Lung (tissue), 13 donors: ENCODE data around the gene TTC17. TPM values are rescaled to one million over a fixed set of nuclear protein-coding genes. Genes with fewer than 3 reads are reported as not detected.

ENCODE experiments used
- ATAC-seq: fragments of 200-7000 bp; cut with Tn5 transposase; one replicate; pipeline ENCODE4 v1.9.1; 2020; ENCODE audit warnings: moderate number of reproducible peaks; ENCODE audit not compliant: insufficient read depth, low FRiP score
- DNase-seq, 3 donors: peaks; one replicate each; pipeline ENCODE4 v3.0.0-alpha.2; 2013 to 2017
- H3K27ac ChIP-seq, 2 donors: one replicate each; pipeline ENCODE4 v1.5.1; 2013; ENCODE audit warnings: mild to moderate bottlenecking in 2 of 2, moderate library complexity in 2 of 2, control low read depth in 1 of 2, inconsistent platforms in 1 of 2, low read depth in 1 of 2, low read length in 1 of 2
- H3K27me3 ChIP-seq, 3 donors: one replicate each; pipeline ENCODE4 v1.5.1; 2013; ENCODE audit warnings: low read length in 2 of 3; ENCODE audit not compliant: control insufficient read depth in 3 of 3, insufficient read depth in 3 of 3
- H3K36me3 ChIP-seq, 4 donors: one replicate each; pipeline ENCODE4 v1.5.1; 2013; ENCODE audit warnings: low read length in 4 of 4, mild to moderate bottlenecking in 1 of 4, moderate library complexity in 1 of 4; ENCODE audit not compliant: control insufficient read depth in 4 of 4, insufficient read depth in 4 of 4
- H3K4me1 ChIP-seq, 5 donors: one replicate each; pipeline ENCODE4 v1.5.1; 2013; ENCODE audit warnings: low read length in 5 of 5, mild to moderate bottlenecking in 2 of 5, moderate library complexity in 1 of 5; ENCODE audit not compliant: control insufficient read depth in 5 of 5, insufficient read depth in 5 of 5
- H3K4me3 ChIP-seq: one replicate; pipeline ENCODE4 v1.5.1; 2013; ENCODE audit warnings: mild to moderate bottlenecking, control low read depth, moderate library complexity
- H3K9ac ChIP-seq, 2 donors: one replicate each; pipeline ENCODE4 v1.5.1; 2013; ENCODE audit warnings: low read length in 2 of 2, control low read depth in 1 of 2; ENCODE audit not compliant: insufficient read depth in 1 of 2
- H3K9me3 ChIP-seq, 4 donors: one replicate each; pipeline ENCODE4 v1.5.1; 2013; ENCODE audit warnings: low read length in 3 of 4, mild to moderate bottlenecking in 1 of 4, moderate library complexity in 1 of 4; ENCODE audit not compliant: control insufficient read depth in 4 of 4, insufficient read depth in 3 of 4
- CTCF ChIP-seq: IDR thresholded peaks from 2 replicates; pipeline ENCODE4 v1.5.1; 2012; ENCODE audit warnings: mild to moderate bottlenecking; ENCODE audit errors: control extremely low read depth, extremely low read depth
- WGBS, 2 donors: extraction: QIAGEN DNeasy Blood & Tissue Kit; methylation state at CpG; one replicate each; pipeline ENCODE4 v1.1.7; 2013; 5-methylcytosine and 5-hydroxymethylcytosine counted together
- polyA plus RNA-seq, 2 donors: library from polyadenylated mRNA; stranded (reverse); fragments of 200-250 nt; gene quantifications; one replicate each; pipeline ENCODE4 v1.2.1, GENCODE V29; 2013
- small RNA-seq: library from RNA; depleted of rRNA; stranded (forward); fragments of <200 nt; gene quantifications from one replicate; pipeline ENCODE3, GENCODE V24; 2014; ENCODE audit warnings: low replicate concordance
- total RNA-seq, 2 donors: library from RNA; depleted of rRNA in 1 of 2; stranded (reverse); fragments of >200 nt in 1 of 2; gene quantifications; one replicate each; pipeline ENCODE4 v1.2.1, GENCODE V29; 2014 to 2021
- donor health status: control.
- donor health status: control.
- donor health status: Bipolar disorder and iron deficiency.
- donor health status: healthy.
- donor health status: DM: yes; HTN: yes; CAD: no.

Gene TTC17
- total and polyA plus RNA-seq, 4 donors = 30.7 to 218 (median 55.5) TPM

GRCh38 chr11:43542750-43543712, 184.3 kb downstream of the TTC17 start:
- Histone ChIP-seq H3K27me3 (peaks cover 7 to 12% (median 8%) of the 10 kb centered on the region in 3 donors), H3K36me3 (no peaks in the 10 kb centered on the region), H3K4me3 (no peak overlapping the region), H3K27ac (no peak overlapping the region), H3K9ac (no peak overlapping the region), H3K9me3 (peaks cover 0 to 15% (median 5%) of the 10 kb centered on the region in 4 donors), H3K4me1 (peaks cover 0 to 8% (median 0%) of the 10 kb centered on the region in 5 donors)
- WGBS, 2 donors = 83 to 89% methylated on average over 7 of the region's 7 CpGs
- DNase-seq = no peak
- ATAC-seq = no peak
- no peak for TF ChIP-seq CTCF

Small RNAs within 50 kb of the gene (small RNA-seq; reads per million reads assigned to genes)
- gene RF00019 (not detected), gene RN7SKP287 (not detected)

Other genes starting within 250 kb of the TTC17 start
- 10 to 100 TPM; 87.4 to 88.6 TPM for gene API5, start 46.9 kb upstream of the TTC17 start, total RNA-seq
- gene API5, start 46.9 kb upstream of the TTC17 start, polyA plus RNA-seq = 10 to 100 TPM; 26.6 to 44.3 TPM